ENCODE results near the gene PPP1R13B. TPM values are rescaled to one million over a fixed set of nuclear protein-coding genes. Genes with fewer than 3 reads are reported as not detected.

The PPP1R13B gene
- total RNA-seq, 3 donors from 2014 or later: 49.6 to 65.5 (median 52.1) TPM

GRCh38 chr14:103830511-103831270, 16.7 kb downstream of the PPP1R13B start:
- Histone ChIP-seq H3K9me3 (no peaks in the 10 kb centered on the region), H3K4me1 (ENCODE audit: low read depth) (peaks cover 19% of the 10 kb centered on the region), H3K36me3 (ENCODE audit: low read depth) (no peaks in the 10 kb centered on the region), H3K4me3 (no peak overlapping the region)
- no peak for ATAC-seq
- intact Hi-C loops (cut with DNase I, micrococcal nuclease): no loop called here
- no peak for DNase-seq
- TF ChIP-seq, protein P1, sequence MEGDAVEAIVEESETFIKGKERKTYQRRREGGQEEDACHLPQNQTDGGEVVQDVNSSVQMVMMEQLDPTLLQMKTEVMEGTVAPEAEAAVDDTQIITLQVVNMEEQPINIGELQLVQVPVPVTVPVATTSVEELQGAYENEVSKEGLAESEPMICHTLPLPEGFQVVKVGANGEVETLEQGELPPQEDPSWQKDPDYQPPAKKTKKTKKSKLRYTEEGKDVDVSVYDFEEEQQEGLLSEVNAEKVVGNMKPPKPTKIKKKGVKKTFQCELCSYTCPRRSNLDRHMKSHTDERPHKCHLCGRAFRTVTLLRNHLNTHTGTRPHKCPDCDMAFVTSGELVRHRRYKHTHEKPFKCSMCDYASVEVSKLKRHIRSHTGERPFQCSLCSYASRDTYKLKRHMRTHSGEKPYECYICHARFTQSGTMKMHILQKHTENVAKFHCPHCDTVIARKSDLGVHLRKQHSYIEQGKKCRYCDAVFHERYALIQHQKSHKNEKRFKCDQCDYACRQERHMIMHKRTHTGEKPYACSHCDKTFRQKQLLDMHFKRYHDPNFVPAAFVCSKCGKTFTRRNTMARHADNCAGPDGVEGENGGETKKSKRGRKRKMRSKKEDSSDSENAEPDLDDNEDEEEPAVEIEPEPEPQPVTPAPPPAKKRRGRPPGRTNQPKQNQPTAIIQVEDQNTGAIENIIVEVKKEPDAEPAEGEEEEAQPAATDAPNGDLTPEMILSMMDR (IDR thresholded peaks at IDR 0.05): no peak

- H3K36me3 ChIP-seq (ENCODE audit: low read depth): no peaks in the 10 kb centered on the region
- TF ChIP-seq, protein P1 (IDR thresholded peaks at IDR 0.05): no peak
- no peak overlapping the region for H3K4me3 ChIP-seq
- no peaks in the 10 kb centered on the region for H3K9me3 ChIP-seq
- intact Hi-C loops (cut with DNase I, micrococcal nuclease): no loop called here
- DNase-seq (peak in 1 of 3 donors; percentile 17), ATAC-seq (no peak)
- H3K4me1 ChIP-seq (ENCODE audit: low read depth): peaks cover 31% of the 10 kb centered on the region
Measured at GRCh38 chr14:103828315-103828967, 18.9 kb downstream of the PPP1R13B start.

GRCh38 chr14:103825101-103825500, 22.3 kb downstream of the PPP1R13B start:
- ATAC-seq: peak; percentile 82
- H3K4me1 ChIP-seq (ENCODE audit: low read depth): peaks cover 35% of the 10 kb centered on the region

DNA sequence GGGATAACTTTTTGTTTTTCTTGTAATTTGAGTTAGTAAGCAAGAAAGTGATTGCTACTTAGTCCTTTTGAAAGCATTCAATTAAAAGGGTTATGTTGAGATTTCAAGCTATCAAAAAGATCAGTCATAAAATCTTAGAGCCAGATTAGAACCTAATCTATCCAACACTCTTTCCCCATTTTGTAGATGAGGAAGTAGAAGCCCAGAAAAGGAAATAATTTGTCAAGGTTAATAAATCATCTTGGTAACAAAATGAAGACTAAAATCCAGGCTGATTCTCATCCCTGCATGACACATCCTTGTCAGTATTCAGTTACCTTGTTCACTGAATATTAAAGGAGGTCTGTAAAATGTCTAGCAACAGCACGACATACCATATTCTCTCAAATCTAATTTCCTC, 26.5 kb downstream of the PPP1R13B start:
- intact Hi-C loops (cut with DNase I, micrococcal nuclease): no loop called here
- no peak for ATAC-seq
- no peak for DNase-seq

More at GRCh38 chr14:103825101-103825500, 22.3 kb downstream of the PPP1R13B start:
- Histone ChIP-seq H3K36me3 (ENCODE audit: low read depth) (no peaks in the 10 kb centered on the region), H3K9me3 (no peaks in the 10 kb centered on the region), H3K4me3 (no peak overlapping the region)
- TF ChIP-seq, protein P1 (IDR thresholded peaks at IDR 0.05): no peak
- intact Hi-C loops (cut with DNase I, micrococcal nuclease): no loop called here
- DNase-seq: no peak

DNA sequence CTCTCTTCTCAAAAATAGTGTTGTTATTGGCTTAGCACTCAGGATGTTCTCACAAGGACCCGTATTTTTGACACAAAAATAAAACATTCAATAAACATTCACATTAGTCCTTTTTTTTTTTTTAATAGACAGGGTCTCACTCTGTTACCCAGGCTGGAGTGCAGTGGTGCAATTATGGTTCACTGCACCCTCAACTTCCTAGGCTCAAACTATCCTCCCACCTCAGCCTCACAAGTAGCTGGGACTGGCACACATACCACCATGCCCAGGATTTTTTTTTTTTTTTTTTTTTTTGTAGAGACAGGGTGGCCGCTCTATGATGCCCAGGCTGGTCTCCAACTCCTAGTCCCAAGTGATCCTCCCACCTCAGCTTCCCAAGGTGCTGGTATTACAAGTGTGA, 27.0 kb downstream of the PPP1R13B start:
- ATAC-seq (no peak), DNase-seq (no peak)
- intact Hi-C loops (cut with DNase I, micrococcal nuclease): no loop called here
- Histone ChIP-seq H3K4me1 (ENCODE audit: low read depth) (peaks cover 17% of the 10 kb centered on the region), H3K4me3 (no peak overlapping the region), H3K9me3 (no peaks in the 10 kb centered on the region), H3K36me3 (ENCODE audit: low read depth) (no peaks in the 10 kb centered on the region)
- TF ChIP-seq, protein P1 (IDR thresholded peaks at IDR 0.05): no peak

More for the DNA sequence above, 26.5 kb downstream of the PPP1R13B start:
- TF ChIP-seq, protein P1 (IDR thresholded peaks at IDR 0.05): no peak
- no peaks in the 10 kb centered on the region for H3K36me3 ChIP-seq (ENCODE audit: low read depth)
- peaks cover 22% of the 10 kb centered on the region for H3K4me1 ChIP-seq (ENCODE audit: low read depth)
- H3K9me3 ChIP-seq: no peaks in the 10 kb centered on the region
- H3K4me3 ChIP-seq: no peak overlapping the region

Measured in mucosa of descending colon (tissue), 3 donors.